Stimulated activated naive CD8-positive, alpha-beta T cell treated with anti-CD3 and anti-CD28 coated beads, Interleukin-15, Interleukin-2, amounts not matched to agents 100 ng/mL and 50 ng/mL, for 24 hours (primary cell): ENCODE results near the gene AMH.
A peak's percentile ranks its signal among the peaks of the same experiment; 100 is the strongest.

Experiments
- H3K27ac Mint-ChIP-seq: one replicate; pipeline ENCODE4 v1.8.0; 2021; ENCODE audit warnings: mild to moderate bottlenecking, mixed read lengths
- H3K27me3 Mint-ChIP-seq: one replicate; pipeline ENCODE4 v1.8.0; 2021; ENCODE audit warnings: mixed read lengths
- H3K36me3 Mint-ChIP-seq: one replicate; pipeline ENCODE4 v1.8.0; 2021; ENCODE audit warnings: low read depth, mixed read lengths
- H3K4me1 Mint-ChIP-seq: one replicate; pipeline ENCODE4 v1.8.0; 2021; ENCODE audit warnings: low read depth, mixed read lengths
- H3K4me3 Mint-ChIP-seq: one replicate; pipeline ENCODE4 v1.8.0; 2021; ENCODE audit warnings: mild to moderate bottlenecking, mixed read lengths
- H3K9me3 Mint-ChIP-seq: one replicate; pipeline ENCODE4 v1.8.0; 2021; ENCODE audit warnings: mixed read lengths

The AMH gene

GRCh38 chr19:2259336-2259735 is 10.2 kb downstream of the AMH start:
- H3K27ac Mint-ChIP-seq = no peak overlapping the region
- no peaks in the 10 kb centered on the region for H3K36me3 Mint-ChIP-seq
- no peaks in the 10 kb centered on the region for H3K27me3 Mint-ChIP-seq
- H3K9me3 Mint-ChIP-seq = no peaks in the 10 kb centered on the region
- H3K4me1 Mint-ChIP-seq = peaks cover 30% of the 10 kb centered on the region
- no peak overlapping the region for H3K4me3 Mint-ChIP-seq

GRCh38 chr19:2260341-2260805 is 11.2 kb downstream of the AMH start:
- no peaks in the 10 kb centered on the region for H3K9me3 Mint-ChIP-seq
- H3K27ac Mint-ChIP-seq = no peak overlapping the region
- H3K27me3 Mint-ChIP-seq = no peaks in the 10 kb centered on the region
- H3K4me1 Mint-ChIP-seq = peaks cover 30% of the 10 kb centered on the region
- no peak overlapping the region for H3K4me3 Mint-ChIP-seq
- no peaks in the 10 kb centered on the region for H3K36me3 Mint-ChIP-seq

- no peaks in the 10 kb centered on the region for H3K36me3 Mint-ChIP-seq
- no peak overlapping the region for H3K27ac Mint-ChIP-seq
- H3K9me3 Mint-ChIP-seq = no peaks in the 10 kb centered on the region
- H3K4me3 Mint-ChIP-seq = no peak overlapping the region
- H3K4me1 Mint-ChIP-seq = peaks cover 38% of the 10 kb centered on the region
- no peaks in the 10 kb centered on the region for H3K27me3 Mint-ChIP-seq
These were observed 12.5 kb downstream of the AMH start for GRCh38 chr19:2261438-2262172.

- Mint-ChIP-seq H3K27ac (peak overlapping the region; percentile 41), H3K4me3 (no peak overlapping the region), H3K4me1 (peaks cover 27% of the 10 kb centered on the region), H3K9me3 (no peaks in the 10 kb centered on the region), H3K27me3 (no peaks in the 10 kb centered on the region), H3K36me3 (peaks cover 2% of the 10 kb centered on the region)
These were observed 17.3 kb downstream of the AMH start for GRCh38 chr19:2266183-2266993.

- H3K36me3 Mint-ChIP-seq = peaks cover 19% of the 10 kb centered on the region
- peak overlapping the region; percentile 93 for H3K4me3 Mint-ChIP-seq
- H3K27ac Mint-ChIP-seq = peak overlapping the region; percentile 79
- H3K27me3 Mint-ChIP-seq = no peaks in the 10 kb centered on the region
- no peaks in the 10 kb centered on the region for H3K9me3 Mint-ChIP-seq
- peaks cover 40% of the 10 kb centered on the region for H3K4me1 Mint-ChIP-seq
These were observed 19.3 kb downstream of the AMH start for GRCh38 chr19:2268480-2268830.

- H3K27ac Mint-ChIP-seq = peak overlapping the region; percentile 79
- H3K27me3 Mint-ChIP-seq = no peaks in the 10 kb centered on the region
- H3K36me3 Mint-ChIP-seq = peaks cover 23% of the 10 kb centered on the region
- H3K4me1 Mint-ChIP-seq = peaks cover 43% of the 10 kb centered on the region
- H3K4me3 Mint-ChIP-seq = peak overlapping the region; percentile 93
- no peaks in the 10 kb centered on the region for H3K9me3 Mint-ChIP-seq
These were observed 19.7 kb downstream of the AMH start for GRCh38 chr19:2268861-2269243.

- H3K36me3 Mint-ChIP-seq = peaks cover 29% of the 10 kb centered on the region
- peak overlapping the region; percentile 88 for H3K27ac Mint-ChIP-seq
- peak overlapping the region; percentile 93 for H3K4me3 Mint-ChIP-seq
- H3K9me3 Mint-ChIP-seq = no peaks in the 10 kb centered on the region
- H3K4me1 Mint-ChIP-seq = peaks cover 50% of the 10 kb centered on the region
- no peaks in the 10 kb centered on the region for H3K27me3 Mint-ChIP-seq
These were observed 20.4 kb downstream of the AMH start for GRCh38 chr19:2269244-2270156.

- Mint-ChIP-seq H3K27me3 (no peaks in the 10 kb centered on the region), H3K4me3 (peak overlapping the region; percentile 93), H3K4me1 (peaks cover 52% of the 10 kb centered on the region)
These were observed 21.0 kb downstream of the AMH start for GRCh38 chr19:2270157-2270422.

GRCh38 chr19:2270423-2271233 is 21.5 kb downstream of the AMH start:
- Mint-ChIP-seq H3K9me3 (no peaks in the 10 kb centered on the region), H3K27ac (peak overlapping the region; percentile 88), H3K4me3 (peak overlapping the region; percentile 93), H3K36me3 (peaks cover 33% of the 10 kb centered on the region), H3K4me1 (peaks cover 53% of the 10 kb centered on the region), H3K27me3 (no peaks in the 10 kb centered on the region)

More at GRCh38 chr19:2270157-2270422, 21.0 kb downstream of the AMH start:
- H3K27ac Mint-ChIP-seq = peak overlapping the region; percentile 88
- H3K9me3 Mint-ChIP-seq = no peaks in the 10 kb centered on the region
- peaks cover 32% of the 10 kb centered on the region for H3K36me3 Mint-ChIP-seq

- peaks cover 47% of the 10 kb centered on the region for H3K4me1 Mint-ChIP-seq
- H3K4me3 Mint-ChIP-seq = peak overlapping the region; percentile 93
- no peaks in the 10 kb centered on the region for H3K27me3 Mint-ChIP-seq
- H3K9me3 Mint-ChIP-seq = no peaks in the 10 kb centered on the region
- H3K27ac Mint-ChIP-seq = peak overlapping the region; percentile 95
- H3K36me3 Mint-ChIP-seq = peaks cover 33% of the 10 kb centered on the region
These were observed 22.3 kb downstream of the AMH start for GRCh38 chr19:2271234-2272103.

- H3K4me3 Mint-ChIP-seq = peak overlapping the region; percentile 93
- H3K27me3 Mint-ChIP-seq = no peaks in the 10 kb centered on the region
- peak overlapping the region; percentile 84 for H3K27ac Mint-ChIP-seq
- peaks cover 32% of the 10 kb centered on the region for H3K4me1 Mint-ChIP-seq
- peaks cover 33% of the 10 kb centered on the region for H3K36me3 Mint-ChIP-seq
- no peaks in the 10 kb centered on the region for H3K9me3 Mint-ChIP-seq
These were observed 24.4 kb downstream of the AMH start for GRCh38 chr19:2273356-2274184.

GRCh38 chr19:2274185-2274711 is 25.1 kb downstream of the AMH start:
- H3K4me1 Mint-ChIP-seq = peaks cover 30% of the 10 kb centered on the region
- H3K36me3 Mint-ChIP-seq = peaks cover 33% of the 10 kb centered on the region
- H3K4me3 Mint-ChIP-seq = peak overlapping the region; percentile 93
- H3K9me3 Mint-ChIP-seq = no peaks in the 10 kb centered on the region
- no peaks in the 10 kb centered on the region for H3K27me3 Mint-ChIP-seq
- H3K27ac Mint-ChIP-seq = peak overlapping the region; percentile 76
